Stomach (tissue), 4 donors: ENCODE data around the gene ANKS1B.

Experiments used
- POLR2A ChIP-seq, 4 donors: fragments of 450-650 bp; IDR thresholded peaks; one replicate each; pipeline ENCODE4 v1.6.1; 2016; ENCODE audit warnings: antibody characterized with exemption in 4 of 4, control low read depth in 2 of 4, mild to moderate bottlenecking in 1 of 4, moderate library complexity in 1 of 4
- TF ChIP-seq, protein P1 (sequence below), 7 experiments: fragments of 450-650 bp in 4 of 7; fragments of 200-600 bp in 3 of 7; sonication (generic) in 3 of 7; IDR thresholded peaks; one replicate each; pipeline ENCODE4 v1.5.1; 2016 to 2019; ENCODE audit warnings: antibody characterized with exemption in 7 of 7, control low read depth in 2 of 7, mild to moderate bottlenecking in 1 of 7

DNA sequence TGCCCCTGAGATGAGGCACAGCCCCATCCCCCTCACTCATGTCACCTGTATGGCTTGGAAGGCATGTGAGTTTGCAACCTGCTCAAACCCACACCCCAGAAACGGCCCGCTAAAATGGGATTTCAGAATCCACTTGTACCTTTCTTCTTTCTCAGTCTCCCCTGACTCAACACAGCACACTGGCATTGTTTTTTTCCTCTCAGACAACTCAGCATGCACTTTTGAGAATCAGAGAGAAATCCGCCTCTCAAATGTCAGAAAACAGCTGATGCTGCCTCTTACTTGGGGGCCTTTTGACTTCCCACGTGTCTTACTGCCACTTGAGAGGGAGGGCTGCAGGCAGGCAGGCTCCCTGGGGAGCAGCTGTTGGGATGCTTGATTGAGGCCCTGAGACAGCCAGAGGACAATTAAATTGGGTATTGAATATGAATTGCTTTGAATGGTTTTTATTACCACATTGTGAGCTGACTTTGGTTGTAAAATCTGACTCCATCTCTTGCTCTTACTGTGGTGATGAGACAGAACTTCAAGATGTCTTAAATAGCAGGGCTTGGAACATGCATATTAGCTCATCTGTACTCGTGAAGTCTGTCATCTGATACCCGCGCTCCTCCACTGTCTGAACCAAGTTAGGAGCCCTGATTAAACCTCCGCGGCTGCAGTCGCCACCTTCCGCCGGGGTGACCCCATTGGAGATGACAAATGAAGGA lies 1243.0 kb downstream of the ANKS1B start:
- TF ChIP-seq, protein P1, sequence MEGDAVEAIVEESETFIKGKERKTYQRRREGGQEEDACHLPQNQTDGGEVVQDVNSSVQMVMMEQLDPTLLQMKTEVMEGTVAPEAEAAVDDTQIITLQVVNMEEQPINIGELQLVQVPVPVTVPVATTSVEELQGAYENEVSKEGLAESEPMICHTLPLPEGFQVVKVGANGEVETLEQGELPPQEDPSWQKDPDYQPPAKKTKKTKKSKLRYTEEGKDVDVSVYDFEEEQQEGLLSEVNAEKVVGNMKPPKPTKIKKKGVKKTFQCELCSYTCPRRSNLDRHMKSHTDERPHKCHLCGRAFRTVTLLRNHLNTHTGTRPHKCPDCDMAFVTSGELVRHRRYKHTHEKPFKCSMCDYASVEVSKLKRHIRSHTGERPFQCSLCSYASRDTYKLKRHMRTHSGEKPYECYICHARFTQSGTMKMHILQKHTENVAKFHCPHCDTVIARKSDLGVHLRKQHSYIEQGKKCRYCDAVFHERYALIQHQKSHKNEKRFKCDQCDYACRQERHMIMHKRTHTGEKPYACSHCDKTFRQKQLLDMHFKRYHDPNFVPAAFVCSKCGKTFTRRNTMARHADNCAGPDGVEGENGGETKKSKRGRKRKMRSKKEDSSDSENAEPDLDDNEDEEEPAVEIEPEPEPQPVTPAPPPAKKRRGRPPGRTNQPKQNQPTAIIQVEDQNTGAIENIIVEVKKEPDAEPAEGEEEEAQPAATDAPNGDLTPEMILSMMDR (IDR thresholded peaks at IDR 0.05), result no peak
- TF ChIP-seq POLR2A (IDR thresholded peaks at IDR 0.05), result no peak
